Right lobe of liver (tissue), 6 donors: ENCODE data around the gene DCST1. TPM values are rescaled to one million over a fixed set of nuclear protein-coding genes. Genes with fewer than 3 reads are reported as not detected.
"Not testable (repeated sequence)": the region's sequence is repeated elsewhere in the genome, so short reads cannot be mapped to it uniquely, and the experiment has no call there.

Source experiments
- ATAC-seq, 4 donors: fragments of 200-7000 bp; cut with Tn5 transposase; one replicate each; pipeline ENCODE4 v1.9.1; 2020; ENCODE audit warnings: mild to moderate bottlenecking in 4 of 4, moderate library complexity in 4 of 4
- DNase-seq, 3 donors: peaks; one replicate each; pipeline ENCODE4 v3.0.0-alpha.2; 2020
- H3K27ac ChIP-seq, 3 donors: fragments of 200-600 bp; one replicate each; pipeline ENCODE4 v1.8.0; 2022
- H3K27me3 ChIP-seq, 2 donors: fragments of 200-600 bp; one replicate each; pipeline ENCODE4 v1.8.0; 2022
- H3K36me3 ChIP-seq, 4 donors: fragments of 200-600 bp; sonication (generic) in 1 of 4; one replicate each; pipeline versions ENCODE4 v1.5.1 to v1.8.0; 2017 to 2022; ENCODE audit warnings: control low read depth in 1 of 4
- H3K4me1 ChIP-seq, 4 donors: fragments of 200-600 bp; sonication (generic) in 1 of 4; one replicate each; pipeline versions ENCODE4 v1.5.1 to v1.8.0; 2017 to 2022; ENCODE audit warnings: control low read depth in 1 of 4
- H3K4me3 ChIP-seq, 3 donors: fragments of 200-600 bp; one replicate each; pipeline ENCODE4 v1.8.0; 2022
- H3K9me3 ChIP-seq, 4 donors: fragments of 200-600 bp; sonication (generic) in 1 of 4; one replicate each; pipeline versions ENCODE4 v1.5.1 to v1.8.0; 2017 to 2022; ENCODE audit warnings: control low read depth in 1 of 4
- POLR2A ChIP-seq: fragments of 450-650 bp; IDR thresholded peaks from one replicate; pipeline ENCODE4 v1.6.1; 2017; ENCODE audit warnings: antibody characterized with exemption, mild to moderate bottlenecking
- WGBS: methylation state at CpG from one replicate; pipeline ENCODE4 v1.1.6; 2018; ENCODE audit warnings: low coverage, low lambda C conversion rate; ENCODE audit not compliant: insufficient coverage; ENCODE audit errors: missing lambda C conversion rate; 5-methylcytosine and 5-hydroxymethylcytosine counted together
- intact Hi-C, 2 donors: fragments of 100-400 bp; cut with DNase I; formaldehyde crosslinking; loops; one replicate each; pipeline versions ENCODE4 v1.11.2 to v1.14.1; 2022
- total RNA-seq, 6 experiments: library from RNA; depleted of rRNA in 2 of 6; stranded (reverse); fragments of >200 nt in 2 of 6; fragmentation: NEBNext Ultra II Directional in 3 of 6; extraction: Animal tissue kit (Norgen Biotek cat#: 25700) in 3 of 6; gene quantifications; one replicate each; pipeline versions ENCODE4 v1.1.0 to v1.2.4, GENCODE V29; 2016 to 2023
- TF ChIP-seq, protein P1 (sequence below), 4 donors: fragments of 200-600 bp in 3 of 4; fragments of 450-650 bp in 1 of 4; IDR thresholded peaks; one replicate each; pipeline versions ENCODE4 v1.5.1 to v1.8.0; 2016 to 2022; ENCODE audit warnings: antibody characterized with exemption in 4 of 4, mild to moderate bottlenecking in 2 of 4
- donor health status: DM: no; HTN: yes; CAD: no.
- donor health status: DM: no; HTN: no; CAD: no.
- donor health status: DM: no; HTN: no; CAD: no.
- donor health status: DM: no; HTN: yes; CAD: no.
- donor health status: DM: no; HTN: yes; CAD: no.

DCST1 gene
- total RNA-seq, 6 experiments from 2014 or later, result not detected

DNA sequence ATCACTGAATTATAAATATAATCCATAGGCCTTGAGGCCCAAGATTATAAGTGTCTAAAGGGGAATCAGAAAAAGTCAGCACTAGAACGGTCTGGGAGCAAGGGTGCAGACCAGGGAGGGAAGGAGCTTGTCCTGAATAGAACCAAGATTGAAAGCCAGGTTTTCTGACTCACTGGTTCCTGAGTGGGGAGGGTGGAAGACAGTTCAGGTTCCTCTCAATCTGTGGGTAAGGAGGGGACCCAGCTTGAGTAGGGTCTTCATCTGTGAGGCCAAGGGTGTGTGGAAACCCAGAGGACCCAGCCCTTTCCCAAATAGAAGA, 39.4 kb upstream of the DCST1 start:
- intact Hi-C loops, result no loop called here
- Histone ChIP-seq H3K36me3 (peaks cover 0 to 5% (median 0%) of the 10 kb centered on the region in 4 donors), H3K9me3 (no peaks in the 10 kb centered on the region), H3K27ac (no peak overlapping the region), H3K4me3 (no peak overlapping the region), H3K27me3 (no peaks in the 10 kb centered on the region), H3K4me1 (peaks cover 0 to 9% (median under 1%) of the 10 kb centered on the region in 4 donors)
- no peak for ATAC-seq
- no peak for DNase-seq
- 82% methylated on average over 1 of the region's 1 CpG for WGBS
- TF ChIP-seq POLR2A, result no peak
- TF ChIP-seq, protein P1, sequence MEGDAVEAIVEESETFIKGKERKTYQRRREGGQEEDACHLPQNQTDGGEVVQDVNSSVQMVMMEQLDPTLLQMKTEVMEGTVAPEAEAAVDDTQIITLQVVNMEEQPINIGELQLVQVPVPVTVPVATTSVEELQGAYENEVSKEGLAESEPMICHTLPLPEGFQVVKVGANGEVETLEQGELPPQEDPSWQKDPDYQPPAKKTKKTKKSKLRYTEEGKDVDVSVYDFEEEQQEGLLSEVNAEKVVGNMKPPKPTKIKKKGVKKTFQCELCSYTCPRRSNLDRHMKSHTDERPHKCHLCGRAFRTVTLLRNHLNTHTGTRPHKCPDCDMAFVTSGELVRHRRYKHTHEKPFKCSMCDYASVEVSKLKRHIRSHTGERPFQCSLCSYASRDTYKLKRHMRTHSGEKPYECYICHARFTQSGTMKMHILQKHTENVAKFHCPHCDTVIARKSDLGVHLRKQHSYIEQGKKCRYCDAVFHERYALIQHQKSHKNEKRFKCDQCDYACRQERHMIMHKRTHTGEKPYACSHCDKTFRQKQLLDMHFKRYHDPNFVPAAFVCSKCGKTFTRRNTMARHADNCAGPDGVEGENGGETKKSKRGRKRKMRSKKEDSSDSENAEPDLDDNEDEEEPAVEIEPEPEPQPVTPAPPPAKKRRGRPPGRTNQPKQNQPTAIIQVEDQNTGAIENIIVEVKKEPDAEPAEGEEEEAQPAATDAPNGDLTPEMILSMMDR (IDR thresholded peaks at IDR 0.05), result no peak

DNA sequence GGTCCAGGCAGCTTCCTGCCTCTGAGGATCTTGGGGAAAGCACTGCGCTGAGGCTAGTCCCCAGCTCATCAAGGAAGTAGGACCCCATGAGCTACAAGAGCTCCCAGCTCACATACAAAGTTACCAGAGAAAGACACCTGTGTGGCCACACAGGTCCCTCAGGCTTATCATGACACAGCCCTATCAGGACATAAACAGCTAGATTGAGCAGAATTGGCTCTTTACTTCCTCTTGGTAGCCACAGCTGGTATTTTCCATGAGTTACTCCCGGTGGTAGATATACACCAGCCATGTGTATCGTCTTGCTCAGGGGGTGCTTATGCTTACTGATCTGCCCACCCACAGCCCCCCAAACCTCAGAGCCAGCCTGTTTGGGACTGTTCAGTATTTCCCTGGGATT, 39.0 kb upstream of the DCST1 start:
- no peak for DNase-seq
- no CpG with 5 or more reads among the region's 3 CpGs for WGBS
- H3K4me1 ChIP-seq, result peaks cover 0 to 12% (median 3%) of the 10 kb centered on the region in 4 donors
- no peaks in the 10 kb centered on the region for H3K9me3 ChIP-seq
- no peak overlapping the region for H3K27ac ChIP-seq
- ATAC-seq, result no peak
- no peaks in the 10 kb centered on the region for H3K27me3 ChIP-seq
- intact Hi-C loops, result no loop called here
- no peak for TF ChIP-seq POLR2A
- TF ChIP-seq, protein P1 (IDR thresholded peaks at IDR 0.05), result no peak
- H3K4me3 ChIP-seq, result no peak overlapping the region
- H3K36me3 ChIP-seq, result peaks cover 0 to 5% (median 0%) of the 10 kb centered on the region in 4 donors

DNA sequence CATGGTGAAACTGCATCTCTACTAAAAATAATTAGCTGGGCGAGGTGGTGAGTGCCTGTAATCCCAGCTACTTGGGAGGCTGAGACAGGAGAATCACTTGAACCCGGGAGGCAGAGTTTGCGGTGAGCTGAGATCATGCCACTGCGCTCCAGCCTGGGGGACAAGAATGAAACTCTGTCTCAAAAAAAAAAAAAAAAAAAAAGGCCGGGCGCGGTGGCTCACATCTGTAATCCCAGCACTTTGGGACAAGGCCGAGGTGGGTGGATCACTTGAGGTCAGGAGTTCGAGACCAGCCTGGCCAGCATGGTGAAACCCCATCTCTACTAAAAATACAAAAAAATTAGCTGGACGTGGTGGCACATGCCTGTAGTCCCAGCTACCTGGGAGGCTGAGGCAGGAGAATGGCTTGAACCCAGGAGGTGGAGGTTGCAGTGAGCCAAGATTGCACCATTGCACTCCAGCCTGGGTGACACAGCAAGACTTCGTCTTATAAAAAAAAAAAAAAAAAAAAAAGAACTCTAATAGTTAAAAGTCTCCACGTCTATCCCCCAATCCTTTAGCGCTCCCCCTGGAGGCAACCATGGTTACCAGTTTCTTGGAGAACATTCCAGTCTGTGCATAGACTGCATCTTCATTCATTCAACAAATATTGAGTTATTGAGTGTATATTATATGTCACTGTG, 38.2 kb upstream of the DCST1 start:
- TF ChIP-seq, protein P1 (IDR thresholded peaks at IDR 0.05), result peak; percentile 20 to 40 (median 32)
- intact Hi-C loops, H3K27me3 ChIP-seq, H3K36me3 ChIP-seq, H3K4me3 ChIP-seq, H3K9me3 ChIP-seq: not testable (repeated sequence)
- peak in 3 of 4 donors; percentile 41 to 49 (median 42) for ATAC-seq
- peak in 2 of 3 donors; percentile 47 to 64 for DNase-seq
- Histone ChIP-seq H3K27ac (peak overlapping the region in 1 of 3 donors; percentile 56), H3K4me1 (peaks cover 0 to 19% (median 4%) of the 10 kb centered on the region in 4 donors)
- 50% methylated on average over 7 of the region's 13 CpGs for WGBS

DNA sequence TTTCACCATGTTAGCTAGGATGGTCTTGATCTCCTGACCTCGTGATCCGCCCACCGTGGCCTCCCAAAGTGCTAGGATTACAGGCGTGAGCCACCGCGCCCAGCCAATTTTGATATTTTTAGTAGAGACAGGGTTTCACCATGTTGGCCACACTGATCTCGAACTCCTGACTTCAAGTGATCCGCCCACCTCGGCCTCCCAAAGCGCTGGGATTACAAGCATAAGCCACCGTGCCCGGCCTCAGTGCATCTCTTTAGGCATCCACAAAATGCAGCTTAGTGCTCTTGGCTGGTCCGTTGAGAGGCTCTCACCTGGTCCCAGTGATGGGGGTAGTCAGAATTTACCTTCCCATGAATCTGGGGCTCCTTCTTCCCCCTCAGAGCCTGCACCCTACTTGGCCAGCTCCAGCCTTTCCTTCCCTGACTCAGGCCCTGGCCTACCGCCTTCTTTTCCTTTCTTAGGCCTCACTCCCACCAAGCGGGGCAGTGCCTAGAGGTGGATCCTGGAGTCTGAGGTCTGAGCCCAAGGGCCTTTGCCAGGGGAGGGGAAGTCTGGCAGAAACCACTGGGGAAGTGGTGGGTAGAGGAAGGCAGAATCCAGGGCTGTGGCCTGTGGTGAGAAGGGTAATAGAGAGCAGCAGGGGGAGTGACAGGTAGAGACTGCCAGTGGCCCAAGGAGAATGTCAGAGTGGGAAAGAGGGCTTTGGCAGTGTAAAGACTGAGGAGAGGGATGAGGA, 36.5 kb upstream of the DCST1 start:
- peaks cover 0 to 19% (median 4%) of the 10 kb centered on the region in 4 donors for H3K4me1 ChIP-seq
- no peak for TF ChIP-seq POLR2A
- TF ChIP-seq, protein P1 (IDR thresholded peaks at IDR 0.05), result no peak
- no peaks in the 10 kb centered on the region for H3K36me3 ChIP-seq
- ATAC-seq (no peak), DNase-seq (peak in 1 of 3 donors; percentile 28)
- intact Hi-C loops, result no loop called here
- no peaks in the 10 kb centered on the region for H3K27me3 ChIP-seq
- H3K9me3 ChIP-seq, result no peaks in the 10 kb centered on the region
- 43% methylated on average over 3 of the region's 15 CpGs for WGBS
- no peak overlapping the region for H3K27ac ChIP-seq
- no peak overlapping the region for H3K4me3 ChIP-seq
